ENCODE results near the gene INHBA.

INHBA gene

DNA sequence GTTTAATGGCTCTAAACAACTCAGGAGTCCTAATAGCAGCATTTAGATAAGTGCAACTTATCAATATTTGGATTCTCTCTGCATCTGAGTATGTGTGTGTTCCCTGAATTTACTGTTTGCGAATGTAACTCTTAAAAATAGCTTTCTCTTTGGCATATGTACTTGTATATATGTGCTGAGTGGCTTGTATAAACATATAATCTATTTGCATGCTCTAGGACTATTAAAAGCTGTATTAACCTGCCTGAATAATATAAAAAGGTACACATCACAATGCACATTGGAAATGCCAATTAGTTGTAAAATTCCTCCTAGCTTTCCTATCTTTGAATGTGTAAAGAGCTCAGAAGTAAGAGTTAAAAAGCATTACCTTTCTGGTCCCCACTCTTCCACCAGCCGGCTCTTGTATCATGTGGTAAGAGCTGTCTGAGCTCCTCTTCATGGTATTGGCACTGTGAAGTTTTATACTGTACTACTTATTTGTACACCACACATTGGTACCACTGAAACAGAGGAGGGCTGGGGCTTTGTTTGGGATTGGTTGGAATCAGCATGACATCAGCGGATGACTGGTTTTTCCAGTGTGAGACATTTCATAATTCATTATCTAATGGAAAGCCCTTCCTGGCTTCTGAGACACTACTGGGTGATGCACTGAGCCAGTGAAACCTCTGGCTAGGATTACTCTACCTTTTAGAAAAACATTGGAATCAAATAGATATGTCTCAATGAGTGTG is at the start of gene INHBA:
INHBA (minus strand) TSS at position 456 of the 737 bp plus-strand sequence. CDS start 2,716 bp downstream, outside the sequence.
- no peaks in the 10 kb centered on the region for H3K9me3 ChIP-seq (ENCODE audit: control insufficient read depth, insufficient read depth, low read length)
- no peaks in the 10 kb centered on the region for H3K36me3 ChIP-seq (ENCODE audit: control insufficient read depth, low read length)
- TF ChIP-seq, protein P1, sequence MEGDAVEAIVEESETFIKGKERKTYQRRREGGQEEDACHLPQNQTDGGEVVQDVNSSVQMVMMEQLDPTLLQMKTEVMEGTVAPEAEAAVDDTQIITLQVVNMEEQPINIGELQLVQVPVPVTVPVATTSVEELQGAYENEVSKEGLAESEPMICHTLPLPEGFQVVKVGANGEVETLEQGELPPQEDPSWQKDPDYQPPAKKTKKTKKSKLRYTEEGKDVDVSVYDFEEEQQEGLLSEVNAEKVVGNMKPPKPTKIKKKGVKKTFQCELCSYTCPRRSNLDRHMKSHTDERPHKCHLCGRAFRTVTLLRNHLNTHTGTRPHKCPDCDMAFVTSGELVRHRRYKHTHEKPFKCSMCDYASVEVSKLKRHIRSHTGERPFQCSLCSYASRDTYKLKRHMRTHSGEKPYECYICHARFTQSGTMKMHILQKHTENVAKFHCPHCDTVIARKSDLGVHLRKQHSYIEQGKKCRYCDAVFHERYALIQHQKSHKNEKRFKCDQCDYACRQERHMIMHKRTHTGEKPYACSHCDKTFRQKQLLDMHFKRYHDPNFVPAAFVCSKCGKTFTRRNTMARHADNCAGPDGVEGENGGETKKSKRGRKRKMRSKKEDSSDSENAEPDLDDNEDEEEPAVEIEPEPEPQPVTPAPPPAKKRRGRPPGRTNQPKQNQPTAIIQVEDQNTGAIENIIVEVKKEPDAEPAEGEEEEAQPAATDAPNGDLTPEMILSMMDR (IDR thresholded peaks at IDR 0.05; ENCODE audit: low read depth, low read length, poor library complexity, severe bottlenecking): no peak
- no peak for TF ChIP-seq EZH2phosphoT487 (IDR thresholded peaks at IDR 0.05; ENCODE audit: borderline replicate concordance, low read length)
- no peaks in the 10 kb centered on the region; the same call in 1 of the 2 replicates for H3F3A ChIP-seq (ENCODE audit: control insufficient read depth, insufficient read depth)
- H3K9me2 ChIP-seq (replicated peaks; ENCODE audit: control insufficient read depth, low read length): no peaks in the 10 kb centered on the region
- H3K4me1 ChIP-seq (ENCODE audit: control insufficient read depth, low read length): peaks cover 21% of the 10 kb centered on the region
- H4K20me1 ChIP-seq (ENCODE audit: control insufficient read depth, insufficient read depth, low read depth, low read length): no peaks in the 10 kb centered on the region
- H3K79me2 ChIP-seq (ENCODE audit: control insufficient read depth, low read length): no peaks in the 10 kb centered on the region
- H3K27me3 ChIP-seq (ENCODE audit: control insufficient read depth, low read length): peaks cover 38% of the 10 kb centered on the region
- H3K4me2 ChIP-seq (ENCODE audit: low read length): no peak within 1 kb of the TSS
- no peak within 1 kb of the TSS for H3K27ac ChIP-seq (ENCODE audit: low read depth, low read length)
- H3K4me3 ChIP-seq (ENCODE audit: low read length): no peak within 1 kb of the TSS

DNA sequence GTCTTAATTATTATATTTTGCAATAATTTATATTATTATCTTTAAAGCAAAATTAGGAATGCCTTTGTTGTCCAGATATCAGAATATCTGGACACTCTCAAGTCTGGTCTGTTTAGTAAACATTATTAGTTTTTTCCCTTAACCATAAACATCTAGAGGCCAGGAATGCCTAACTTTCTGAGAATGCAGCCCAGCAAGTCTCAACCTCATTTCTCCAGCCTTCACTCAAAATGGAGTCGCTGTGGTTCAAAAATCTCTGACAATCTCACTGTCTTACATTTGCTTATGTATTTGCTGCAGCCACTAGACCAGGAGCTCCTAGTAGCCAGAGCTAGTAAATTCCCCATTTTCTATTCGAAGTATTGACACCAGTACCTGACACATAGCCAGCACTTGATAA is 49.7 kb upstream of the INHBA start:
- no peaks in the 10 kb centered on the region for H3K36me3 ChIP-seq (ENCODE audit: control insufficient read depth, low read length)
- H3K4me3 ChIP-seq (ENCODE audit: low read length): no peak overlapping the region
- no peaks in the 10 kb centered on the region for H3K4me1 ChIP-seq (ENCODE audit: control insufficient read depth, low read length)
- H3K27me3 ChIP-seq (ENCODE audit: control insufficient read depth, low read length): no peaks in the 10 kb centered on the region
- H3K79me2 ChIP-seq (ENCODE audit: control insufficient read depth, low read length): no peaks in the 10 kb centered on the region
- H3K9me3 ChIP-seq (ENCODE audit: control insufficient read depth, insufficient read depth, low read length): peaks cover 11% of the 10 kb centered on the region; the same call in 1 of the 2 replicates
- no peaks in the 10 kb centered on the region for H4K20me1 ChIP-seq (ENCODE audit: control insufficient read depth, insufficient read depth, low read depth, low read length)
- H3K27ac ChIP-seq (ENCODE audit: low read depth, low read length): no peak overlapping the region
- H3K4me2 ChIP-seq (ENCODE audit: low read length): no peak overlapping the region
- TF ChIP-seq EZH2phosphoT487 (IDR thresholded peaks at IDR 0.05; ENCODE audit: borderline replicate concordance, low read length): no peak
- TF ChIP-seq, protein P1 (IDR thresholded peaks at IDR 0.05; ENCODE audit: low read depth, low read length, poor library complexity, severe bottlenecking): no peak
- H3K9me2 ChIP-seq (replicated peaks; ENCODE audit: control insufficient read depth, low read length): no peaks in the 10 kb centered on the region
- H3F3A ChIP-seq (ENCODE audit: control insufficient read depth, insufficient read depth): no peaks in the 10 kb centered on the region

DNA sequence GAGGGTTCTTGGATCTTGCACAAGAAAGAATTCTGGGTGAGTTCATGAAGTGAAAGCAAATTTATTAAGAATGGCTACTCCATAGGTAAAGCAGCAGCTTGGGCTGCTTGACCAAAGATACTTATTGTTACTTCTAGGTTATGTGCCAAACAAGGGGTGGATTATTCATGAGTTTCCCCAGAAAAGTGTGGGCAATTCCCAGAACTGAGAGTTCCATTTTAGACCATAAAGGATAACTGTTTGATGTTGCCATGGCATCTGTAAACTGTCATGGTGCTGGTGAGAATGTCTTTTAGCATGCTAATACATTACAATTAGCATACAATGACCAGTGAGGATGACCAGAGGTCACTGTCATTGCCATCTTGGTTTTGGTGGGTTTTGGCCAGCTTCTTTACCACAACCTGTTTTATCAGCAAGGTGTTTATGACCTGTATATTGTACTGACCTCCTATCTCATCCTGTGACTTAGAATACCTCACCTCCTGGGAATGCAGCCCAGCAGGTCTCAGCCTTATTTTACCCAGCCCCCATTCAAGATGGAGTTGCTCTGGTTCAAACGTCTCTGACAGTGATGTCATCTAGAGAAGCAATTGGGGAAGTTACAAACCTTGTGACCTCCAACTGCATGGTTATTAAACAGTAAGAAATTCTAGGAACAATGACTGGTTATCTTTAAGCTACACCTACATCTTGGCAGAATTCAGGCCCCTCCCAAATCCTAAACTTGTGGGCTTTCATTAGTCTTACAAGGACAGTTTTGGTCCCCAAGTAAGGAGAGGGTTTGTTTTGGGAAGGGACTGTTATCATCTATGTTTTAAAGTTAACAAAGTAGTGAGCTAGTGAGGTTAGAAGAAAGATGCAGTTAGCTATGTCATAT is 48.0 kb upstream of the INHBA start:
- Histone ChIP-seq H3K27me3 (ENCODE audit: control insufficient read depth, low read length) (no peaks in the 10 kb centered on the region), H3K4me3 (ENCODE audit: low read length) (no peak overlapping the region), H3K9me2 (replicated peaks; ENCODE audit: control insufficient read depth, low read length) (no peaks in the 10 kb centered on the region), H3K4me1 (ENCODE audit: control insufficient read depth, low read length) (no peaks in the 10 kb centered on the region), H3K4me2 (ENCODE audit: low read length) (no peak overlapping the region), H3F3A (ENCODE audit: control insufficient read depth, insufficient read depth) (no peaks in the 10 kb centered on the region), H3K36me3 (ENCODE audit: control insufficient read depth, low read length) (no peaks in the 10 kb centered on the region), H4K20me1 (ENCODE audit: control insufficient read depth, insufficient read depth, low read depth, low read length) (no peaks in the 10 kb centered on the region), H3K27ac (ENCODE audit: low read depth, low read length) (no peak overlapping the region), H3K79me2 (ENCODE audit: control insufficient read depth, low read length) (no peaks in the 10 kb centered on the region), H3K9me3 (ENCODE audit: control insufficient read depth, insufficient read depth, low read length) (peaks cover 7% of the 10 kb centered on the region; the same call in 1 of the 2 replicates)
- TF ChIP-seq EZH2phosphoT487 (IDR thresholded peaks at IDR 0.05; ENCODE audit: borderline replicate concordance, low read length): no peak
- TF ChIP-seq, protein P1 (IDR thresholded peaks at IDR 0.05; ENCODE audit: low read depth, low read length, poor library complexity, severe bottlenecking): no peak
